VCaP (cell line): Measurements from ENCODE around the gene CSRNP3.

ENCODE experiments used
- H3K27ac ChIP-seq: fragments of 450-650 bp; 2 replicates; pipeline ENCODE4 v1.5.1; 2017
- TF ChIP-seq, protein P1 (sequence below): fragments of 450-650 bp; conservative IDR thresholded peaks from 2 replicates; pipeline ENCODE4 v1.5.1; 2017; ENCODE audit warnings: mild to moderate bottlenecking, moderate library complexity

CSRNP3 gene

DNA sequence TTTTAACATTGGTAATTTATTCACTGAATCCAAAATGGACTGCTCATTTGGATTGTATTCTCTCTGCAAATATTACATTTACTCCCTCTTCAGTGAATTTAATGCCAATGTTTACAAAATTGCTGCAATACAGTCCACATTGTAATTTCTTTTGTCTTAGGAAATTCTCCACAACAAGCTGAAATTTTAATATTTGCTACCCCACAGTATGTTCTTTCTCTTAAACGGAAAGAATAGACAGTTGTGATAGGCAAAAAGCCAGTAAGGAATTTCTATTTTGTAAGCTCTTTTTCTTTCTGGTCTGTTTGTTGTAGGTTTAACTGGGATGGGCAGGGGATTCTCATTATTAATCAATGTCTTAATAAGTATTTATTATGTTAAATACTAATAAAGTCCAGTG lies 92.0 kb downstream of the CSRNP3 start:
- H3K27ac ChIP-seq: no peak overlapping the region
- TF ChIP-seq, protein P1, sequence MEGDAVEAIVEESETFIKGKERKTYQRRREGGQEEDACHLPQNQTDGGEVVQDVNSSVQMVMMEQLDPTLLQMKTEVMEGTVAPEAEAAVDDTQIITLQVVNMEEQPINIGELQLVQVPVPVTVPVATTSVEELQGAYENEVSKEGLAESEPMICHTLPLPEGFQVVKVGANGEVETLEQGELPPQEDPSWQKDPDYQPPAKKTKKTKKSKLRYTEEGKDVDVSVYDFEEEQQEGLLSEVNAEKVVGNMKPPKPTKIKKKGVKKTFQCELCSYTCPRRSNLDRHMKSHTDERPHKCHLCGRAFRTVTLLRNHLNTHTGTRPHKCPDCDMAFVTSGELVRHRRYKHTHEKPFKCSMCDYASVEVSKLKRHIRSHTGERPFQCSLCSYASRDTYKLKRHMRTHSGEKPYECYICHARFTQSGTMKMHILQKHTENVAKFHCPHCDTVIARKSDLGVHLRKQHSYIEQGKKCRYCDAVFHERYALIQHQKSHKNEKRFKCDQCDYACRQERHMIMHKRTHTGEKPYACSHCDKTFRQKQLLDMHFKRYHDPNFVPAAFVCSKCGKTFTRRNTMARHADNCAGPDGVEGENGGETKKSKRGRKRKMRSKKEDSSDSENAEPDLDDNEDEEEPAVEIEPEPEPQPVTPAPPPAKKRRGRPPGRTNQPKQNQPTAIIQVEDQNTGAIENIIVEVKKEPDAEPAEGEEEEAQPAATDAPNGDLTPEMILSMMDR: no peak

DNA sequence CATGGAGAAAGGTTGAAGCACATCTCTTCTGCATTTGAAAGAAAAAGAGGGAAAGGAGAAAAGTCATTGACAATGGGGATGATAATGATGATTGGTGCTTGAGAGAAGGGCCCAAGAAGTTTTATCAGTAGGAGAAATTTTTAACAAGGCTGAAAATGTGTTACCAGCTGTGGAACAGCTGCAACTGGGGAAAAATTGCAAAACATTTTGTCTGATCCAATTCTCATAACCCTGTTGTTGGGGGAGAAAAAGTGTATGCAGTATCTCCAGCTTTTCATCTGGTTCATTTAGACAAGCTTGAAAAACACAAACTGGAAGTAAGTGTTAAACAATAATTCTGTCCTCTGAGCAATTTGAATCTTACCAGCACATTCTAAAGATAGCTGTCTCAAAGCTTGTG lies 92.7 kb downstream of the CSRNP3 start:
- TF ChIP-seq, protein P1: no peak
- H3K27ac ChIP-seq: no peak overlapping the region; the same call in 1 of the 2 replicates

DNA sequence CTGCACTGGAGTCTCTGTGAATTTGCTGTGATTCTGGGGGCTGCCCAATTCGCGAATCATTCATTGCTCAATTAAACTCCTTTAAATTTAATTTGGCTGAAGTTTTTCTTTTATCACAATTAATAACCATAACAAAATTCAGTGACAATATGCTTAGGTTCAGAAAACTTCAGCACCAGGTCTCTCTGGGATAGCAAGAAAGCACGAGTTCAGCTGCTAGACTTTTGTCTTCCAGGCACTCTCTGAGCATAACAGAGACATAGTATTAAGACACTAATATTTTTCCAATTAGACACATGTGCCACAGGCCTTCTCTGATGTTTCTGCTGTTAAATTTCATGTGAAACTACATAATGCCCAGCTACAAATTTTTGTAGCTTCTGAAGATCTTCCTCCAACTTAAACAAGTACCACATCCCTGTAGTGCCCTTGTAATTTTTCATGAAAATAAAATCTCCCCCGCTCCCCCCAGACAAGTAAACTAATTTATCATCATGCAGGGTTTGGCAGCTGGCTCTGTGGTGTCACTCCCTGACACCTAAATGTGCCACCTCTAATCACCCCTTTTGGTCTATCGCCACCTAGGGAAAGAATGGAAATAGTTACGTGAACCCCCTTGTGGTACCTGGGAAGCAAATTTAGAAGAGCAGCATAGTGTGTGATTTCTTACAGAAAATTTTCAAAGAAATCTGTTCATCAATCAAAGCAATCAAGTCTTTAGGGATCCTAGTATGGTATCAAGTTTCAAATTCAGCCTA lies 94.1 kb downstream of the CSRNP3 start:
- H3K27ac ChIP-seq: no peak overlapping the region

DNA sequence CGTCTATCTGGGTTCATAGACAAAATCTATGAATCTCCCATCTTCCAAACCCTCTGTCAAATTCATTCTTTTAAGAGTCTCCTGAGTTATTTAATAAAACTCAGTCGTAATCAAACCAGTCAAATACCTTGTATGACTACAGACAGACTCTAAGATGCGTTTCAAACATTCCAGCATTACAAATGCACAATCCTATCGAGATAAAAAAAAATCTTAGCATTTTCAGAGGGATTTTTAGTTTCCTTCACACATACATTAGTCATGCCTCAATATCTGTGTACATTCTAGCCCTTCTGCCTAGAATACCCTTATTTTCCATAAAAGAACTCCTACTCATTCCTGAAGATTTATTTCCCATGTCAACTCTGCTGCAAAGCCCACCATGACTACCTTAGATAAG lies 96.5 kb downstream of the CSRNP3 start:
- TF ChIP-seq, protein P1: no peak
- H3K27ac ChIP-seq: peak overlapping the region; percentile 61

More for the DNA sequence above, 94.1 kb downstream of the CSRNP3 start:
- TF ChIP-seq, protein P1: peak; percentile 19; the same call in 1 of the 2 replicates

DNA sequence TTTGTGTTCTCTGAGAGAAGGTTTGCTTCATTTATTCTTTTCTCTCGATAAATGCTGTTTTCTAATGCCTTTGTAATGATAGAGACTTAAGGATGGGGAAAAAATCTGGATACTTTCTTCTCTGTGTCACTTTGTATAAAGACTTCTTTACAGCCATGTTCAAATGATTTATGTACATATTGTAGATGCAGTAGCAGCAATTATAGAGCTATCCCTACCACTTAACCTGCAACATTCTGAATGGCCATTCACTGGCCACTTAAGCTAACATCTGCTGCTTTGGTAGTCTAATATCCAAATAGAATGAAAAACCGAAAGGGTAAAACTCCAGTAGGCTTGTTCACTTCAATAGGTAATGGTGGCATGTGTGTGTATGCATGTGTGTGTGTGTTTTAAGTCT lies 97.8 kb downstream of the CSRNP3 start:
- TF ChIP-seq, protein P1: no peak
- H3K27ac ChIP-seq: no peak overlapping the region

DNA sequence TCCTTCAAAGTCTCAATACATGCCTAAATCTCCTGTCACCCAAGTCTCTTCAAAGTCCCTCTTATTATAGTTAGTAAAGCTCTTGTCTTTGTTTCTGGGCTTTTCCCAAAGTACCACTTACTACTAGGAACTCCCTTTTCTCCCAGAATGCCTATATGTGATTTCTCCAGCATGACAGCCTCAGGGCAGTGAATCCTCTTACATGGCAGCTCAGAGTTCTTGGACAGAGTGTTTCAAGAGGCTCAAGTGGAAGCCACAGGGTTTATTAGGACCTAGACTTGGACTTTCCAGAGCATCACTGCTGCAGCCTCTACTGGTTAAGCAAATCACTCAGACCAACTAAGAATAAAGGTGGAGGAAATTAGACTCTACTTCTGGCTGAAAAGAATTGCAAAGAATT lies 98.9 kb downstream of the CSRNP3 start:
- no peak overlapping the region for H3K27ac ChIP-seq
- TF ChIP-seq, protein P1: no peak

DNA sequence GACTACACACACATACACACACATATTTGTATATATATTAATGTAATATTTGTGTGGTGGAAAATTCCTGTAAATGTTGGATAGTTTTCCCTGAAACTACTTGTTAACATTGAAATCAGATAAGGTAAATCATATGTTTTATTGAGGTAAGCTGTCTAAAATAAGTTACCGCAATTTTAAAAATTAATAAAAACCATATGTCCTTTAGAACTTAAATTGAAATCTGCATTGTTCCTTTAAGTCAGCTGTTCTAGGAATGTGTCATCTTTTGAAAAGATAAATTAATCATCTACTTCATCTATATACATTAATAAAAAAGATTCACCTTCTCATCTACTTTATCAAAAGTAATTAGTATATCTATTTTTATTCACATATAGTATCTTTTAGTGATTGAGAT lies 102.0 kb downstream of the CSRNP3 start:
- TF ChIP-seq, protein P1: no peak
- H3K27ac ChIP-seq: no peak overlapping the region
